ENCODE measurements around the gene SLC37A4. TPM values are rescaled to one million over a fixed set of nuclear protein-coding genes. Genes with fewer than 3 reads are reported as not detected.
A peak's percentile ranks its signal among the peaks of the same experiment; 100 is the strongest.
"Not testable (repeated sequence)": the region's sequence is repeated elsewhere in the genome, so short reads cannot be mapped to it uniquely, and the experiment has no call there.

Gene SLC37A4
- polyA plus RNA-seq, 1 donor from 2014 or later = 23.5 TPM

GRCh38 chr11:119018074-119018938, 12.4 kb downstream of the SLC37A4 start, which contains the start of the genes RPS25 and TRAPPC4:
RPS25 (minus strand) TSS chr11:119018343; CDS start chr11:119018284, 59 bp downstream.
TRAPPC4 (plus strand) TSS chr11:119018766; CDS start chr11:119018796, 30 bp downstream.
- peaks cover 12% of the 10 kb centered on the region for H3K36me3 ChIP-seq (ENCODE audit: insufficient read depth, low read length)
- peak; percentile 20 for TF ChIP-seq RAD21 (conservative IDR thresholded peaks at IDR 0.05)
- TF ChIP-seq EP300 (conservative IDR thresholded peaks at IDR 0.05; ENCODE audit: poor library complexity, severe bottlenecking) = peak; percentile 60
- TF ChIP-seq SMC3 (conservative IDR thresholded peaks at IDR 0.05; ENCODE audit: poor library complexity) = no peak
- peak; percentile 97 for TF ChIP-seq MXI1 (conservative IDR thresholded peaks at IDR 0.05; ENCODE audit: poor library complexity, severe bottlenecking)
- TF ChIP-seq REST (IDR thresholded peaks at IDR 0.05; ENCODE audit: borderline replicate concordance) = peak; percentile 29
- no peak for TF ChIP-seq EZH2 (IDR thresholded peaks at IDR 0.05; ENCODE audit: borderline replicate concordance, insufficient read depth, low read length, poor library complexity, severe bottlenecking)
- TF ChIP-seq POLR2AphosphoS5 (IDR thresholded peaks at IDR 0.05) = peak; percentile 82
- peak; percentile 35 for TF ChIP-seq CTCF (IDR thresholded peaks at IDR 0.05; ENCODE audit: poor library complexity, severe bottlenecking)
- TF ChIP-seq TAF1 (IDR thresholded peaks at IDR 0.05; ENCODE audit: low read depth) = peak; percentile 75

GRCh38 chr11:119017377-119017776, 13.3 kb downstream of the SLC37A4 start:
- not testable (repeated sequence) for H3K9me3 ChIP-seq (ENCODE audit: low read length); H4K20me1 ChIP-seq (ENCODE audit: insufficient read depth); H3F3A ChIP-seq (ENCODE audit: insufficient read depth, low read length, poor library complexity, severe bottlenecking); H3K9me2 ChIP-seq (ENCODE audit: insufficient read depth, low read length); H3K27me3 ChIP-seq (ENCODE audit: insufficient read depth, low read depth, low read length)
- Histone ChIP-seq H3K9ac (ENCODE audit: low read length) (peak overlapping the region; percentile 86), H2AFZ (ENCODE audit: low read depth, low read length) (peak overlapping the region; percentile 54), H3K4me2 (ENCODE audit: low read length) (peak overlapping the region; percentile 43), H3K4me3 (ENCODE audit: low read length) (peak overlapping the region; percentile 75), H3K36me3 (ENCODE audit: insufficient read depth, low read length) (peaks cover 12% of the 10 kb centered on the region), H3K27ac (ENCODE audit: low read length) (peak overlapping the region; percentile 84), H3K79me2 (replicated peaks; ENCODE audit: insufficient read depth, low read length) (peaks cover 49% of the 10 kb centered on the region)

More at GRCh38 chr11:119018074-119018938, 12.4 kb downstream of the SLC37A4 start, which contains the start of the genes RPS25 and TRAPPC4:
- Histone ChIP-seq H3K27ac (ENCODE audit: low read length) (peak within 1 kb of the TSS; percentile 84), H2AFZ (ENCODE audit: low read depth, low read length) (peak within 1 kb of the TSS; percentile 54), H3K9ac (ENCODE audit: low read length) (peak within 1 kb of the TSS; percentile 86), H3K9me3 (ENCODE audit: low read length) (no peaks in the 10 kb centered on the region), H3K9me2 (ENCODE audit: insufficient read depth, low read length) (no peaks in the 10 kb centered on the region), H3K4me2 (ENCODE audit: low read length) (peak within 1 kb of the TSS; percentile 92), H3K79me2 (replicated peaks; ENCODE audit: insufficient read depth, low read length) (peaks cover 49% of the 10 kb centered on the region), H3F3A (ENCODE audit: insufficient read depth, low read length, poor library complexity, severe bottlenecking) (no peaks in the 10 kb centered on the region), H4K20me1 (ENCODE audit: insufficient read depth) (no peaks in the 10 kb centered on the region), H3K27me3 (ENCODE audit: insufficient read depth, low read depth, low read length) (no peaks in the 10 kb centered on the region), H3K4me3 (ENCODE audit: low read length) (peak within 1 kb of the TSS; percentile 75)

All from neural cell (in vitro differentiated cells).